HG03575 (cell line): ENCODE data around the gene DZIP3.
"Not testable (repeated sequence)": the region's sequence is repeated elsewhere in the genome, so short reads cannot be mapped to it uniquely, and the experiment has no call there.

Experiments used
- ATAC-seq: cut with Tn5 transposase; IDR thresholded peaks from one replicate; pipeline ENCODE4 v1.9.1; 2021; ENCODE audit not compliant: unreplicated experiment, insufficient number of reproducible peaks, low FRiP score; ENCODE audit errors: extremely low read depth

Gene DZIP3

DNA sequence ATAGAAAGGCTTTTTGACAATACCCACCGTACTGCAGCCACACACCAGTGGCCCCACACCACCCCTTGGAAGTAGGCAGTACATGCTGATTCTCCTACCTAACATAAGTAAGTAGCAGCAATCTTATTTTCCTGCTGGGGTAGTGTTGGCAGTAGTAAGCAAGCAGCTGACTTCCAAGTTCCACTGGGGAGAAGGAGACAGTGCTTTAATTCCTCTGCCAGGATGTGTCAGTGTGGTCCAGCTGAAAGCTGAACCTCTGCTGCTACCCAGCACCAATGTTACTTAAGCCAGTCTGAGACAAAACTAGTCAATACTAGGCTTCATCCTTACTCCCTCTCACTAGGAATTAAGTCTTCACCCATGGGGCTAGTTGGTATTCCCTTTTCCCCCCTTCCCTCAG, 74.7 kb downstream of the DZIP3 start:
- ATAC-seq = no peak

GRCh38 chr3:108667312-108667711, 77.8 kb downstream of the DZIP3 start:
- no peak for ATAC-seq

DNA sequence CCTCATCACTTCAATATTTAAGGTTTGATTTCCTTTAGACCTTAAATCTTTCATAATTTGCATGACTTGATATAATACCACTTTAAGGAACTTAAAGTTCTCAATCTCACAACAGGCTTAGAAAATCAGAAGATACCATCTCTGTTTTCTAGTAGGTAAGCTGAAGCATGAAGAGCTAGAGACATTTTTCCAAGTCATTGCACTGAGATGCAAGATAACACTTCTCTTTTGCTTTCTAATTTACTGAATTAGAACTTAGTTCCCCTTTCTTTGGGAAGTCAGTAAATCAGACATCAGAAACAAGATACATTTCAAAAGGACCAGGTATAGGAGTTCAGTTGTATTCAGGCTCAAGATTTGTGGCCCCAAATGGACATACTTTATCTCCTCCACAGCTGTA, 79.7 kb downstream of the DZIP3 start:
- ATAC-seq = peak; percentile 41

DNA sequence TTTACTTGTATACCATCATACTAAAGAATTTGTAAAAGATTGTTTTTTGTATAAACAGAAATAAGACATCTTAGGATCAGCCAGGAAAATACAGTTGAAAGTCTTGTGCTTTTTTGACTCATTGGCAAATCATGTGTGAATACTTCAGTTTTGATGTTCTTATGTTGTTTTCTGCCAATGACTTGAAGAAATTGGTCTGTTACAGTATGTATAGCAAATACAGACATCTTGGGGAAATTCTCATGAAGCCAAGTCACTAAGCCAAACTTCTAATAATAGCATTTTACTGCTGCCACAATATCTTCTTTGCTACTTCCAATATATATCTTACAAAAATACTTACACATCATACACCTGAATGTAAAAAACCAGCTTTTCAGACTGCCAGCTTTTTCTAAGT, 83.2 kb downstream of the DZIP3 start:
- no peak for ATAC-seq

DNA sequence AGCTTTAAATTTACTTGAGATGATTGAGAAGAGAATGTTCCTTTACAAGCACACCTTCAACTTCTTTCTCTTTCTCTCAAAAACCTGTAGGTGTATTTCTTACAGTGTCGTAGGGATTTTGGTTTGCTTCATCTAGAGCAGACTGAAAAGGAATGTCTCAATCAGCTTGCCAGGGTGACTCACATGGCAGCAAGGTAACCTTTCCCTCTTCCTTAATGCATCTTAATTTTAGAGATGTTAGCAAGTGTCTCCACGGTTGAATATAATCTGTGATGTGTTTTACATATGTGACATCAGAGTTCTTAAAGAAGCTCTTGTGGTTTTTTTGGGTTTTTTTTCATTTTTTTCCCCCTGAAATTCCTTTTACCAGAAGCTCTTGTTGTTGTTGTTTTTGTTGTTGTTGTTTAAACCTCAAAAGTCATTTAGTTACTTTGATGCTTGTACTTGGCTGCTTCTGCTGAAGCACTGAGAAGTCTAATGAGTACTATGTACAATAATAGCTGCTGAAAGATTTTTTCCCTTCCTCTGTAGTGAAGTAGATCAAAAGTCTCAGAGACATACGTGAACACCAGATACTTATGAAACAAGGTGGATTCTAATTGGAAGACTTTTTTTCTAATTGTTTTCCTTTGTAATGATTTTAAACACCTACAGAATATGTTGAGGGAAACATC, 84.6 kb downstream of the DZIP3 start:
- no peak for ATAC-seq

GRCh38 chr3:108677811-108678210, 88.3 kb downstream of the DZIP3 start:
- no peak for ATAC-seq

DNA sequence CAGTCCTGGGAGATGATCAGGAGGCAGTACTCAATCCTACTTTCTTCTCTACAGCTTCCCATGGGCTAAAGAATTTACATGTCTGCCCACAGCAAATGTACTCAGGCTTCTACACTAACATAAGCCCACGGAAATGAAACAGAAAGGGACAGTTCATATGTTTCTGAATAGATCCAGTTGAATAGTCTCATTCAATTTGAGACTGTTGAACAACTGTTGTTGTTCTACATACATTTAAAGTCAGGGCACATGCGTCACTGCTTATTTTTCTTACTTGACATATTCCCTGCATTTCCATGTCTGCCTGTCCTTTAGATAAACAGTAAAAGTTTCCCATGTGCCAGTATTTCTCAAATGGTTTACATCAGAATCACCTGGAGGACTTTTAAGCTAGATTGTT, 102.8 kb downstream of the DZIP3 start:
- ATAC-seq = not testable (repeated sequence)

GRCh38 chr3:108698461-108698860, 108.9 kb downstream of the DZIP3 start:
- ATAC-seq = no peak

DNA sequence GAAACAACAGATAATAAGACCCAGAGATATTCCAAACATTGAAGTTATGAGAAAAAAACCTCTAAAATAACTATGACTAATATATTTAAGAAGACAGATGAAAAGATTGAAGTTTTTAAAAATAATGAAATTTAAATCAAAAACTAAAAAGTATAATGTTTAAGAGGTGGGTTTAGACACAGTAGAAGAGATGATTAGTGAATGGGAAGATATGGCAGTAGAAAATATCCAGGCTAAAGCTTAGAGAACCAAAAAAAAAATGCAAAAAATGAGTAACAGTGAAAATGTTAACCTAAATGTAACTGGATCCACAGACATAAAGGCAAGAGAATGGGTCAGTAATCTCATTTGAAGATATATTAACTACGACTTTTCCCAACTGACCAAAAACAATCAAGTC, 115.5 kb downstream of the DZIP3 start:
- no peak for ATAC-seq

- no peak for ATAC-seq
Measured at GRCh38 chr3:108713009-108713516, 123.5 kb downstream of the DZIP3 start.

GRCh38 chr3:108713816-108714215, 124.3 kb downstream of the DZIP3 start:
- ATAC-seq = no peak

GRCh38 chr3:108718454-108718853, 128.9 kb downstream of the DZIP3 start:
- no peak for ATAC-seq

GRCh38 chr3:108719178-108719806, 129.8 kb downstream of the DZIP3 start:
- no peak for ATAC-seq

GRCh38 chr3:108722724-108723123, 133.2 kb downstream of the DZIP3 start:
- no peak for ATAC-seq

- ATAC-seq = no peak
Measured at GRCh38 chr3:108724101-108724500, 134.6 kb downstream of the DZIP3 start.

DNA sequence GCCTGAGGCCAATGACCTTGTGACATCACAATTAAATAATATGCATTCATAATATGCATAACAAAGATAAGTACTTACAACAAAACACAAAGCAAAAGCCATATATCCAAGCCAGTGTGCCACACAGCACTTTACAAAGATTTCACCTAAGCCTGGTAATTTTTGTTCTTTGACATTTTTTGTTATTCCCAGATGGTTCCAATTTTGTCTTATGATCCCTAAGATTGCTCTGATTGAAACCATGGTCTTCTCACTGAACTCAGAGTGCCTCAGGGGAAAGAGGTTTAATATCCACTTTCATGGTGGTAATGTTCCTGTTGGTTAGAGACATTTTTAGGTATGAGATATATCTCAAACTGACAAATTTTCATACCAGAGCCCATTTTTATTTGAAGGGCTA, 138.6 kb downstream of the DZIP3 start:
- ATAC-seq = no peak

DNA sequence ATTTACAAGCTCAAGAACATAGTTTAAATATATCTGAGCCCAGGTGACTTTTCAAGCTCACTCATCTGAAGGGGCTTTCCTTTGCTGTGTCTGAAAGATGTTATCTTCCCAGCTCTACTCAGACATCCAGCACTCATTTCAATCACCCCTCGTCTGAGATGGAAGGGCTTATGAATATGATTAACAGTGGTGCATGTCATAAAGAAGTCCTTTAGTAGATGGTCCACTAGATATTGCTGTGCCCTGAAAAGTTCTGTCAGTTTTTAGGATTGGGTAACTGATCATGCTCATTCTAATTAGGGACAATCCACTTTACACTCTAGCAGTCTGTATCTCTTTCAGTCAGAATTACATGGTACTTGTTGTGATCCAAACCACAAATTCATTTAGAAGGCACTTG, 139.4 kb downstream of the DZIP3 start:
- ATAC-seq = no peak

- ATAC-seq = no peak
Measured at GRCh38 chr3:108736821-108737220, 147.3 kb downstream of the DZIP3 start.

- no peak for ATAC-seq
Measured at GRCh38 chr3:108742929-108743328, 153.4 kb downstream of the DZIP3 start.
